ENCODE measurements around the gene SGTA.

DNA sequence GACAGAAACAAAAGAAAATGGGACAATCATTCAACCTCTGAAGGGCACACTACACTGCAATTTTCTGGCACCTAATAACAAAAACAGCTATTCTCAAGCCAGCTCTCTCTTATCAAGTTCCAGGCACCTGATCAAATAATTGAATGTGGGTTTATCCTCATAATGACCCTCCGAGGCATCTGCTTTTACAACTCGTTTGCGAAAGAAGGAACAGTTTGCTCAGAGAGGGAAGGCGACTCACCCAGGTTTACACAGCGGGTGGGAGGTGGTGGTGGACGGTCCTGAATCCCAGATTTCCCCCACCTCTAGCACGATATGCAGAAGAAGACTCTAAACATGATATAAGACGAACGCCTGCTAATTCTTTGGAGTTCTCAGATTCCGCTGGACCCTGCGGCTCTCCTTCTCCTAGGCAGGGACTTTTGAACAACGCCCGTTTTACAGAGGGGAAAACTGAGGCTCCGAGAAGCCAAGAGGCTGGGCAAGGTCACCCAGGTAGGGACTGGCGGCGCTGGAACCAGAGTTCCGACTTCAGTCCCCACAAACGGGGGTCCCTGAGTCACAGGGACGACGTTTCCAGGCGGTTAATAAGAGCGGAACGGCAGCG is 641 bp downstream of the SGTA start:
- no peak for TF ChIP-seq POU2F2 (IDR thresholded peaks at IDR 0.05; ENCODE audit: low read depth, low read length)
- TF ChIP-seq TAF1 (IDR thresholded peaks at IDR 0.05; ENCODE audit: low read depth, low read length) = no peak
- TF ChIP-seq POLR2AphosphoS5 (IDR thresholded peaks at IDR 0.05; ENCODE audit: low read depth, low read length) = no peak
- no peak for TF ChIP-seq POLR2A (IDR thresholded peaks at IDR 0.05; ENCODE audit: low read depth, low read length)

All from GM12891 (cell line).